Lower leg skin (tissue), 3 donors: ENCODE data around the gene FOXP1.

Source experiments
- CTCF ChIP-seq, 3 donors: fragments of 450-650 bp; IDR thresholded peaks; one replicate each; pipeline ENCODE4 v1.5.1; 2016; ENCODE audit warnings: antibody characterized with exemption in 3 of 3, mild to moderate bottlenecking in 3 of 3, moderate library complexity in 2 of 3
- POLR2A ChIP-seq, 2 donors: fragments of 450-650 bp; IDR thresholded peaks; one replicate each; pipeline ENCODE4 v1.6.1; 2016 to 2017; ENCODE audit warnings: antibody characterized with exemption in 2 of 2, mild to moderate bottlenecking in 1 of 2, moderate library complexity in 1 of 2

- TF ChIP-seq CTCF (IDR thresholded peaks at IDR 0.05) = no peak
- TF ChIP-seq POLR2A (IDR thresholded peaks at IDR 0.05) = no peak
Observed at GRCh38 chr3:71356265-71356664, 227.3 kb downstream of the FOXP1 start.
